Activated T-cell treated with anti-CD3 and anti-CD28 coated beads for 48 hours (primary cell): ENCODE results near the gene RUBCN.
"Not testable (repeated sequence)": the region's sequence is repeated elsewhere in the genome, so short reads cannot be mapped to it uniquely, and the experiment has no call there.

Experiments used
- DNase-seq: peaks from one replicate; pipeline ENCODE4 v3.0.0-alpha.2; 2020; ENCODE audit warnings: low read depth

Gene RUBCN

GRCh38 chr3:197657541-197658292 lies 79.0 kb downstream of the RUBCN start:
- not testable (repeated sequence) for DNase-seq

GRCh38 chr3:197656960-197657359 lies 79.7 kb downstream of the RUBCN start:
- not testable (repeated sequence) for DNase-seq

- DNase-seq, result not testable (repeated sequence)
Observed at GRCh38 chr3:197656129-197656528, 80.6 kb downstream of the RUBCN start.

GRCh38 chr3:197654998-197655330 lies 81.7 kb downstream of the RUBCN start:
- DNase-seq, result not testable (repeated sequence)

- peak; percentile 33 for DNase-seq
Observed at GRCh38 chr3:197654090-197654997, 82.4 kb downstream of the RUBCN start.

- DNase-seq, result not testable (repeated sequence)
Observed at GRCh38 chr3:197652860-197653259, 83.8 kb downstream of the RUBCN start.

GRCh38 chr3:197647649-197648048 lies 89.1 kb downstream of the RUBCN start:
- not testable (repeated sequence) for DNase-seq

GRCh38 chr3:197647191-197647590 lies 89.5 kb downstream of the RUBCN start:
- not testable (repeated sequence) for DNase-seq

GRCh38 chr3:197646294-197646693 lies 90.4 kb downstream of the RUBCN start:
- not testable (repeated sequence) for DNase-seq

GRCh38 chr3:197637556-197637955 lies 99.1 kb downstream of the RUBCN start:
- not testable (repeated sequence) for DNase-seq

- not testable (repeated sequence) for DNase-seq
Observed at GRCh38 chr3:197631989-197632388, 104.7 kb downstream of the RUBCN start.

- not testable (repeated sequence) for DNase-seq
Observed at GRCh38 chr3:197630766-197631165, 105.9 kb downstream of the RUBCN start.

- DNase-seq, result not testable (repeated sequence)
Observed at GRCh38 chr3:197629286-197629685, 107.4 kb downstream of the RUBCN start.

- DNase-seq, result peak; percentile 91
Observed at GRCh38 chr3:197627772-197628523, 108.8 kb downstream of the RUBCN start.

- DNase-seq, result not testable (repeated sequence)
Observed at GRCh38 chr3:197627158-197627771, 109.4 kb downstream of the RUBCN start.

GRCh38 chr3:197626404-197627157 lies 110.1 kb downstream of the RUBCN start:
- DNase-seq, result not testable (repeated sequence)

GRCh38 chr3:197621478-197621877 lies 115.2 kb downstream of the RUBCN start:
- not testable (repeated sequence) for DNase-seq
